Astrocyte of the hippocampus (primary cell): ENCODE data around the gene PHETA1.

Experiments
- DNase-seq: peaks from one replicate; pipeline ENCODE4 v3.0.0; 2011; ENCODE audit warnings: low read depth, low spot score

The PHETA1 gene

DNA sequence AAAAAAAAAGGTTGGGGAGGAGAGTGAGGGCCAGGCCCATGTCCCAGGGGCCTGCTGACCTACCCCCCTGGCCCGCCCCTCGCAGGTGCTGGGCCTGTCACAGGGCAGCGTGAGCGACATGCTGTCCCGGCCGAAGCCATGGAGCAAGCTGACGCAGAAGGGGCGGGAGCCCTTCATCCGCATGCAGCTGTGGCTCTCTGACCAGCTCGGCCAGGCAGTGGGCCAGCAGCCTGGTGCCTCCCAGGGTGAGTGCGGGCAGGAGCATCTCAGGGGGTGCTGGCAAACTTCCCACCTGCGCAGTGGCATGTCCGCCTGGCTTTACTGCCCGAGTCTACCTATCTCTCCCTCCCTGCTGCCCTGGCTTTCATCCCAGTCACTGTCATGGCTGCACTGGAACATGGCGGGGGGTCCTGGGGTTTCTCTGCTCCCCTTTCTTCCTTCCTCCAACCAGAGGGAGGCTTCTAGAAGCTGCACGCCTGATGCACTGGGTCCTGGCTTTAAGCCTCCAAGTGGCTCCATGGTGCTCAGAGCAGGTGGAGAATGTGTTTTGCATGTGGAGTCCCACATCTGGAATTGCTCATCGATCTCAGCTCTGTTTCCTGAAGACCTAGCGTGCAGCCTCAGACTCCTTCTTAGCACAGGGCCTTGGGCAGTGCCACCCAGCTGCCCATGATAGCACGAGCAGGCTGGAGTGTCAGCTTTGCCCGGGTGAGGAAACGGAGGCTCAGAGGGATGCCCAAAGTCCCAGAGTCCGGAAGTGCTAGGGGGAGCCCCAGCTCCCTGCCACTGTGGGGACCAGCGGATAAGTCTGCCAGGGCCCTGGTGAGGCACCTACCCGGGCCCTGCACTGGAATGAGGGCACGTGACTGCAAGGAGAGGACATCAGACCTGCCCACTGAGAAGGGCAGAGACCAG is 46.3 kb downstream of the PHETA1 start:
- DNase-seq: peak; percentile 62

DNA sequence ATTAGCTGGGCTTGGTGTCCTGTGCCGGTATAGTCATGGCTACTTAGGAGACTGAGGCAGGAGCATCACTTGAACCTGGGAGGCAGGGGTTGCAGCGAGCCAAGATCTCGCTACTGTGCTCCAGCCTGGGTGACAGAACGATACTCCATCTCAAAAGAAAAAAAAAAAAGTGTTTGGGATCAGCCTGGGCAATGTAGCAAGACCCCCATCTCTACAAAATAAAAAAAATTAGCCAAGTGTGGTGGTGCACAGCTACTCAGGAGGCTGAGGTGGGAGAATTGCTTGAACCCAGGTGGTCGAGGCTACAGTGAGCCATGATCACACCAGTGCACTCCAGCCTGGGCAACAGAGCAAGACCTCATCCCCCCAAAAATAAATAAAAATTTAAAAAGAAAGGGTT is 47.6 kb downstream of the PHETA1 start:
- no peak for DNase-seq

DNA sequence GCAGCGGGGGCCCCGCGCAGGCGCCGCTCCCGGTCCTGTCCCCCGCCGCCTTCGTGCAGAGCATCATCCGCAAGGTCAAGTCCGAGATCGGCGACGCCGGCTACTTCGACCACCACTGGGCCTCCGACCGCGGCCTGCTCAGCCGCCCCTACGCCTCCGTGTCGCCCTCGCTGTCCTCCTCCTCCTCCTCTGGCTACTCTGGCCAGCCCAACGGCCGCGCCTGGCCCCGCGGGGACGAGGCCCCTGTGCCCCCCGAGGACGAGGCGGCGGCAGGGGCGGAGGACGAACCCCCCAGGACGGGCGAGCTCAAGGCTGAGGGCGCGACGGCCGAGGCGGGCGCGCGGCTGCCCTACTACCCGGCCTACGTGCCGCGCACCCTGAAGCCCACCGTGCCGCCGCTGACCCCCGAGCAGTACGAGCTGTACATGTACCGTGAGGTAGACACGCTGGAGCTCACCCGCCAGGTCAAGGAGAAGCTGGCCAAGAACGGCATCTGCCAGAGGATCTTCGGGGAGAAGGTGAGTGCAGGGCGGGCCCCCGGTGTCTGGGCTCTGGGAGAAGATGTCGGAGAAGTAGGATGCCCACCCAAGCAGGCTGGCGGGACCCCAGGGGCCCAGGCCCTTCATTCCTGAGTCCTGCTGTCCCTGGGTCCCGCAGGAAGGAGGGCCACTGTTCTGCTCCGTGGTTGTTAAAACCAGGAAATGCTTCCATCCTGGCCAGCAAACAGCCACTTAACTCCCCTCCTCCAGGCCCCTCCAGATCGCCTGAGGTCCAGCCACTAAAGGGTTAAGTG is 48.4 kb downstream of the PHETA1 start:
- no peak for DNase-seq

DNA sequence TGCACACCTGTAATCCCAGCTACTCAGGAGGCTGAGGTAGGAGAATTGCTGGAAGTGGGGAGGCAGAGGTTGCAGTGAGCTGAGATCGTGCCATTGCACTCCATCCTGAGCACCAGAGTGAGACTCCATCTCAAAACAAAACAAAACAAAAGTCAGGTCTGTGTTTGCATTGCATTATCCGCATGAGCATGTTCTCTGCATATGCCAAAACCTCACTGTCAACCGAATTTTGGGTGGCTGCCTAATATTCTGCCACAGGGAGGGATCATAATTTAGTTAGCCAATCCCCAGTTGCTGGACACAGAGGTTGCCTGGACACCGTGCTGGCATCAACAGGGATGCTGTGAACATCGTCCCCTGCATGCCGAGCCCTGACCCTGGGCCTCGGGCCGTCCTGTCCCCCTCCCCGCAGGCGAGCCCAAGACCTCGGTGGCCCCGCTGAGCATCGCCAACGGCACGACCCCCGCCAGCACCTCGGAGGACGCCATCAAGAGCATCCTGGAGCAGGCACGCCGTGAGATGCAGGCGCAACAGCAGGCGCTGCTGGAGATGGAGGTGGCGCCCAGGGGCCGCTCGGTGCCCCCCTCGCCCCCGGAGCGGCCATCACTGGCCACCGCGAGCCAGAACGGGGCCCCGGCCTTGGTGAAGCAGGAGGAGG is 49.2 kb downstream of the PHETA1 start:
- no peak for DNase-seq

DNA sequence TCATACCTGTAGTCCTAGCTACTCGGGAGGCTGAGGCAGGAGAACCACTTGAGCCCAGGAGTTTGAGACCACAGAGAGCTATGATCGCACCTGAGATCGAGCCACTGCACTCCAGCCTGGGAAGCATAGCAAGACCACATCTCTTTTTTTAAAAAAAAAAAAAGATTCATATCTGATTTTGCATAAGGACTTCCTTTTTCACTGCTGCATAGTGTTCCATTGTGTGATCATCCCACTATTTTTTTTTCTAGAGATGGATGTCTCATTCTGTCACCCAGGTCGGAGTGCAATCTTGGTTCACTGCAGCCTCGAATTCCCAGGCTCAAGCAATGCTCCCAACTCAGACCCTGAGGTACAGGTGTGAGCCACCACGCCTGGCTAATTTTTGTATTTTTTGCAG is 50.4 kb downstream of the PHETA1 start:
- DNase-seq: no peak

GRCh38 chr12:111316671-111317070 is 52.2 kb downstream of the PHETA1 start:
- no peak for DNase-seq

DNA sequence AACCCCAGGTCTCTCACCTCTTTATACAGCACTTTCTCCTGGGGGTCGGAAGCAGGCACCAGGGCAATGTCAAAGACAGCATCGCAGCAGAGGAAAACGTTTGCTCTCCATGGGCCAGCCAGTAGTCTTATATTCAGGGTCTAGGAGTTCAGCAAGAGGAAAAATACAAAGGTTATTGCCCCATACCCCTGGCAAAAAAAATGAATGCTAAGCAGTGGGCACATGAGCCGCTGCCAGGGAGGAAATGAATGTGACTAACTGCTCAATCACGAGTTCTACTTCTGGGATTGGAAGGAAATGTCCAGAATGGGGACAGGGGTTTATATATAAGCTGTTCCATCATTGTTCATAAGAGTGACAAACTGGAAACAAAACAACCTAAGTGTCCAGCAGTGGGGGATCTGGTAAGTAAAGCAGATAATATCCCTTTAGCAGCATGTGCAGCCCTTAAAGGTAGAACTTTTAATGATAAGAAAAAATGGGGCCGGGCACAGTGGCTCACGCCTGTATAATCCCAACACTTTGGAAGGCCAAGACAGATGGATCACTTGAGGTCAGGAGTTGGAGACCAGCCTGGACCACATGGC is 53.8 kb downstream of the PHETA1 start:
- no peak for DNase-seq

- peak; percentile 83 for DNase-seq
Observed at GRCh38 chr12:111313833-111314259, 55.0 kb downstream of the PHETA1 start.

GRCh38 chr12:111312708-111313107 is 56.2 kb downstream of the PHETA1 start:
- DNase-seq: no peak

- no peak for DNase-seq
Observed at GRCh38 chr12:111312016-111312415, 56.9 kb downstream of the PHETA1 start.

GRCh38 chr12:111311011-111311410 is 57.9 kb downstream of the PHETA1 start:
- DNase-seq: no peak
